ENCODE results near the gene KLHL29.

KLHL29 gene

DNA sequence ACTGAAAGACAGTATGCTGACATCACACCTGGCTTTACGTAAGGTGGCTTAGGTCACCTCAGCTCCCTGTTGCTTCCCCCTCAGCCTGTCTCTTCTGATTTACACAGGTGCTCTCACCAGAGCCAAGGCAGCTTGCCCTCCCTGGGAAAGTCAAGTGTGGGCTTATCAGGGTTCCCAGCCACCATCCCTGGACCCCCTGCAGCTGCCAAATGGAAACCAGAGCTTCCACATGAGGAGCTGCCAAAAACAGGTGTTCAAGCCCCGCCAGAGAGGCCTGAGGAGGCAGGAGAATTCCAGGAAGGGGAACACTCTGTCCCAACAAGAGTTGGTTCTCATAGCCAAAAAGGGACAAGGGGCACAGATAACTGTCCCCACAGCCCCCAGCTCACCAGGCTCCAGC lies 275.3 kb downstream of the KLHL29 start:
- TF ChIP-seq EP300 (IDR thresholded peaks at IDR 0.05; ENCODE audit: borderline replicate concordance) (no peak), TCF12 (IDR thresholded peaks at IDR 0.05; ENCODE audit: low read depth) (no peak), EGR1 (IDR thresholded peaks at IDR 0.05) (no peak), CEBPB (IDR thresholded peaks at IDR 0.05) (no peak), REST (IDR thresholded peaks at IDR 0.05; ENCODE audit: low read depth) (no peak), YY1 (IDR thresholded peaks at IDR 0.05; ENCODE audit: low read depth) (no peak), NFIC (IDR thresholded peaks at IDR 0.05) (no peak), RAD21 (IDR thresholded peaks at IDR 0.05; ENCODE audit: low read depth) (no peak), FOXM1 (IDR thresholded peaks at IDR 0.05; ENCODE audit: borderline replicate concordance, low read depth) (no peak), ZBTB7A (IDR thresholded peaks at IDR 0.05; ENCODE audit: low read depth) (no peak), TAF1 (IDR thresholded peaks at IDR 0.05; ENCODE audit: low read depth) (no peak), CREB1 (IDR thresholded peaks at IDR 0.05; ENCODE audit: low read depth) (no peak), TEAD4 (IDR thresholded peaks at IDR 0.05) (no peak)
- TF ChIP-seq, protein P1, sequence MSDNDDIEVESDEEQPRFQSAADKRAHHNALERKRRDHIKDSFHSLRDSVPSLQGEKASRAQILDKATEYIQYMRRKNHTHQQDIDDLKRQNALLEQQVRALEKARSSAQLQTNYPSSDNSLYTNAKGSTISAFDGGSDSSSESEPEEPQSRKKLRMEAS (IDR thresholded peaks at IDR 0.05): no peak
- TF ChIP-seq, protein P2, sequence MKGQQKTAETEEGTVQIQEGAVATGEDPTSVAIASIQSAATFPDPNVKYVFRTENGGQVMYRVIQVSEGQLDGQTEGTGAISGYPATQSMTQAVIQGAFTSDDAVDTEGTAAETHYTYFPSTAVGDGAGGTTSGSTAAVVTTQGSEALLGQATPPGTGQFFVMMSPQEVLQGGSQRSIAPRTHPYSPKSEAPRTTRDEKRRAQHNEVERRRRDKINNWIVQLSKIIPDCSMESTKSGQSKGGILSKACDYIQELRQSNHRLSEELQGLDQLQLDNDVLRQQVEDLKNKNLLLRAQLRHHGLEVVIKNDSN (IDR thresholded peaks at IDR 0.05): no peak

DNA sequence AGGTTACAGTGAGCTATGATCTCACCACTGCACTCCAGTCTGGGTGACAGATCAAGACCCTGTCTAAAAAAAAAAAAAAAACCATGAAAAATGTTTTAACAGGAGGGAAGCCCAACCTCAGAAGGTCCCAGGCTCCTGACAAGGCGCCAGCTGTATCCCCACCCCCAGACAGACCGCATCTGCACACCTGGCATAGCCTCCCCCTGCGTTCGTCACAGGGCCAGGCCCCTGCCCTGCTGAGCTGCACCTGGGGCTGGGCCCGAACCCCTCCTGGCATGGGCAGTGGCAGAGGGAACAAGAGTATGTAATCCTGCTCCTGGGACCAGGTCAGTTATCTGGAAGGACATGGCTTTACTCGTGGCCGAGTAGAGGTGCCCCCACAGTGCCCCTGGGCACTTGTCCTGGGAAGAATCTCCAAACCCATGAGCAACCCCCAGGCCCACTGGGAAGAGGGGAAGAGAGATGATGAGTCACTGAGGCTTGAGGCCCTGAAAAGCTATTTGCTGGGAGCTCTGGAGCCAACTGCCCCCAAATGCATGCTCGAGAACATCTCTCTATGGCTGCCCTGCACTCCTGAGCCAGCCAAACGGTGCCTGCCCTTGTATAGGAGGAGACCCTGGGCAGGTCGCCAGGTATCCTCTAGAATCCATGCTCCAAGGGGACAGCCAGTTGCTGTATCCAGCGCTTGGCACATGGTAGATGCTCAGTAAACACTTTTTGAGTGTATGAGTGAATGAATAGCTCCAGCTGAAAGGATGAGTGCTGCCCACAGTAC lies 276.5 kb downstream of the KLHL29 start:
- TF ChIP-seq TAF1 (IDR thresholded peaks at IDR 0.05; ENCODE audit: low read depth) (no peak), CREB1 (IDR thresholded peaks at IDR 0.05; ENCODE audit: low read depth) (no peak)

DNA sequence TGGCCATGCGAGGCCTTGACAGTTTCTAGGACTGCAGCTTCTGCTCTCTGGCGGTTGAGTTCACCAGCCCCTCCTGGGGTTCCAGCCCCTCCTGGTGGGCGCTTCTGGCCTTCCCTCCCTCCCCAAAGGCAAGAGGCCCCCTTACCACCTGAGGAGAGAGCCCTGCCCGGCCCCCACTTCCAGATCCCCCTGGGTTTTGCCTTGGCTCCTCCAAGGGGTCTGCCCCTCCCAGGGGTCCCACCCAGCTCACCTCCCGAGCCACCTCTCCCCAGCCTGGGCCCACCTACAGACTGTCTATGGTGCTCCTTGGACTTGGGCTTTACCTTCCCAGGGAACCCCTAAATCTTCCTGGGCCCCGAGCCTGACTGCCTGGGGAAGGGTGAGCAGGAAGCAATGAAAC lies 277.5 kb downstream of the KLHL29 start:
- TF ChIP-seq, protein P1 (IDR thresholded peaks at IDR 0.05): no peak
- no peak for TF ChIP-seq CEBPB (IDR thresholded peaks at IDR 0.05)
- TF ChIP-seq RAD21 (IDR thresholded peaks at IDR 0.05; ENCODE audit: low read depth): no peak
- no peak for TF ChIP-seq EP300 (IDR thresholded peaks at IDR 0.05; ENCODE audit: borderline replicate concordance)
- no peak for TF ChIP-seq EGR1 (IDR thresholded peaks at IDR 0.05)
- TF ChIP-seq TAF1 (IDR thresholded peaks at IDR 0.05; ENCODE audit: low read depth): no peak
- TF ChIP-seq ZBTB7A (IDR thresholded peaks at IDR 0.05; ENCODE audit: low read depth): no peak
- no peak for TF ChIP-seq TEAD4 (IDR thresholded peaks at IDR 0.05)
- no peak for TF ChIP-seq REST (IDR thresholded peaks at IDR 0.05; ENCODE audit: low read depth)
- TF ChIP-seq TCF12 (IDR thresholded peaks at IDR 0.05; ENCODE audit: low read depth): no peak

- no peak for TF ChIP-seq REST (IDR thresholded peaks at IDR 0.05; ENCODE audit: low read depth)
- TF ChIP-seq CEBPB (IDR thresholded peaks at IDR 0.05): no peak
- no peak for TF ChIP-seq RAD21 (IDR thresholded peaks at IDR 0.05; ENCODE audit: low read depth)
- no peak for TF ChIP-seq EGR1 (IDR thresholded peaks at IDR 0.05)
- no peak for TF ChIP-seq NFIC (IDR thresholded peaks at IDR 0.05)
- no peak for TF ChIP-seq CREB1 (IDR thresholded peaks at IDR 0.05; ENCODE audit: low read depth)
- no peak for TF ChIP-seq YY1 (IDR thresholded peaks at IDR 0.05; ENCODE audit: low read depth)
- TF ChIP-seq, protein P2 (IDR thresholded peaks at IDR 0.05): no peak
- TF ChIP-seq TAF1 (IDR thresholded peaks at IDR 0.05; ENCODE audit: low read depth): no peak
- TF ChIP-seq TCF12 (IDR thresholded peaks at IDR 0.05; ENCODE audit: low read depth): no peak
- TF ChIP-seq EP300 (IDR thresholded peaks at IDR 0.05; ENCODE audit: borderline replicate concordance): no peak
- TF ChIP-seq, protein P1 (IDR thresholded peaks at IDR 0.05): no peak
Measured at GRCh38 chr2:23662941-23663920, 278.3 kb downstream of the KLHL29 start.

Data from Ishikawa (cell line).